ENCODE data around the gene LGR6.

LGR6 gene

GRCh38 chr1:202348005-202348508 is 154.5 kb downstream of the LGR6 start (continued):
- TF ChIP-seq AEBP2 (tag by site-specific recombination; IDR thresholded peaks at IDR 0.05; ENCODE audit: borderline replicate concordance) = no peak
- TF ChIP-seq, protein P1, sequence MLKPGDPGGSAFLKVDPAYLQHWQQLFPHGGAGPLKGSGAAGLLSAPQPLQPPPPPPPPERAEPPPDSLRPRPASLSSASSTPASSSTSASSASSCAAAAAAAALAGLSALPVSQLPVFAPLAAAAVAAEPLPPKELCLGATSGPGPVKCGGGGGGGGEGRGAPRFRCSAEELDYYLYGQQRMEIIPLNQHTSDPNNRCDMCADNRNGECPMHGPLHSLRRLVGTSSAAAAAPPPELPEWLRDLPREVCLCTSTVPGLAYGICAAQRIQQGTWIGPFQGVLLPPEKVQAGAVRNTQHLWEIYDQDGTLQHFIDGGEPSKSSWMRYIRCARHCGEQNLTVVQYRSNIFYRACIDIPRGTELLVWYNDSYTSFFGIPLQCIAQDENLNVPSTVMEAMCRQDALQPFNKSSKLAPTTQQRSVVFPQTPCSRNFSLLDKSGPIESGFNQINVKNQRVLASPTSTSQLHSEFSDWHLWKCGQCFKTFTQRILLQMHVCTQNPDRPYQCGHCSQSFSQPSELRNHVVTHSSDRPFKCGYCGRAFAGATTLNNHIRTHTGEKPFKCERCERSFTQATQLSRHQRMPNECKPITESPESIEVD (tag by site-specific recombination; IDR thresholded peaks at IDR 0.05) = peak; percentile 54; the same call in 1 of the 2 replicates
- no peak for TF ChIP-seq ZNF292 (tag by site-specific recombination; IDR thresholded peaks at IDR 0.05; ENCODE audit: borderline replicate concordance, low read depth)
- TF ChIP-seq ZBTB1 (tag by site-specific recombination; IDR thresholded peaks at IDR 0.05) = no peak
- no peak for TF ChIP-seq ZNF138 (tag by site-specific recombination; IDR thresholded peaks at IDR 0.05; ENCODE audit: borderline replicate concordance)

- no peaks in the 10 kb centered on the region for H3K36me3 ChIP-seq (ENCODE audit: control insufficient read depth in 2 of 2, insufficient read depth in 1 of 2, low read length in 2 of 2)
- H3K4me3 ChIP-seq (ENCODE audit: low read depth, low read length) = peak within 1 kb of the TSS; percentile 99
- no peaks in the 10 kb centered on the region for H3K9me3 ChIP-seq (ENCODE audit: control insufficient read depth, insufficient read depth, low read depth, low read length)
- CTCF ChIA-PET = interaction anchor here (0.6 kb wide), 1 partner anchor 371 kb away, joined by 3 read pairs; no protein-coding TSS in a partner anchor
- H3K27ac ChIP-seq (ENCODE audit: extremely low read depth, low read depth, low read length) = peak within 1 kb of the TSS; percentile 73
- POLR2A ChIA-PET = interaction anchor here (0.6 to 1.0 kb wide), 2 partner anchors 52 to 371 kb away, joined by 3 to 4 read pairs; no protein-coding TSS in a partner anchor
- 0 out of 2 replicates have a peak, but pooled peaks cover 4% of the 10 kb centered on the region for H3K4me1 ChIP-seq (ENCODE audit: control insufficient read depth, insufficient read depth, low read length)
- TF ChIP-seq MEIS1 (CRISPR knock-in tag; IDR thresholded peaks at IDR 0.05; ENCODE audit: borderline replicate concordance) = no peak; the same call in 1 of the 2 replicates
- TF ChIP-seq ZNF148 (tag by site-specific recombination; IDR thresholded peaks at IDR 0.05; ENCODE audit: borderline replicate concordance) = no peak
- no peak for TF ChIP-seq ZNF155 (tag by site-specific recombination; IDR thresholded peaks at IDR 0.05)
- TF ChIP-seq ZNF112 (tag by site-specific recombination; IDR thresholded peaks at IDR 0.05) = no peak
- no peak; the same call in 1 of the 2 replicates for TF ChIP-seq KLF10 (tag by site-specific recombination; IDR thresholded peaks at IDR 0.05)
- no peak for TF ChIP-seq MZF1 (tag by site-specific recombination; IDR thresholded peaks at IDR 0.05; ENCODE audit: borderline replicate concordance)
- no peak for TF ChIP-seq HOXA7 (CRISPR knock-in tag; IDR thresholded peaks at IDR 0.05; ENCODE audit: borderline replicate concordance)
- TF ChIP-seq, protein P2, sequence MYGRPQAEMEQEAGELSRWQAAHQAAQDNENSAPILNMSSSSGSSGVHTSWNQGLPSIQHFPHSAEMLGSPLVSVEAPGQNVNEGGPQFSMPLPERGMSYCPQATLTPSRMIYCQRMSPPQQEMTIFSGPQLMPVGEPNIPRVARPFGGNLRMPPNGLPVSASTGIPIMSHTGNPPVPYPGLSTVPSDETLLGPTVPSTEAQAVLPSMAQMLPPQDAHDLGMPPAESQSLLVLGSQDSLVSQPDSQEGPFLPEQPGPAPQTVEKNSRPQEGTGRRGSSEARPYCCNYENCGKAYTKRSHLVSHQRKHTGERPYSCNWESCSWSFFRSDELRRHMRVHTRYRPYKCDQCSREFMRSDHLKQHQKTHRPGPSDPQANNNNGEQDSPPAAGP (tag by site-specific recombination; IDR thresholded peaks at IDR 0.05) = peak; percentile 75; the same call in 1 of the 2 replicates
- TF ChIP-seq ZBTB6 (tag by site-specific recombination; IDR thresholded peaks at IDR 0.05) = peak; percentile 76; the same call in 1 of the 2 replicates
- no peak for TF ChIP-seq ZSCAN16 (tag by site-specific recombination; IDR thresholded peaks at IDR 0.05)
- peak; percentile 54 for TF ChIP-seq FEZF1 (tag by site-specific recombination; IDR thresholded peaks at IDR 0.05)
- TF ChIP-seq HOXC10 (CRISPR knock-in tag; IDR thresholded peaks at IDR 0.05) = no peak
- TF ChIP-seq TRIM28 (IDR thresholded peaks at IDR 0.05; ENCODE audit: borderline replicate concordance, low read length) = peak; percentile 49; the same call in 1 of the 2 replicates
- peak; percentile 92 for TF ChIP-seq GLIS1 (tag by site-specific recombination; IDR thresholded peaks at IDR 0.05)
- TF ChIP-seq PRDM4 (tag by site-specific recombination; IDR thresholded peaks at IDR 0.05) = no peak
- peak; percentile 24; the same call in 1 of the 2 replicates for TF ChIP-seq ZFHX2 (tag by site-specific recombination; conservative IDR thresholded peaks at IDR 0.05)
- TF ChIP-seq ZXDB (tag by site-specific recombination; IDR thresholded peaks at IDR 0.05) = peak; percentile 91
- TF ChIP-seq ZNF626 (tag by site-specific recombination; IDR thresholded peaks at IDR 0.05) = no peak
- peak; percentile 96 for TF ChIP-seq YY1 (tag by site-specific recombination; IDR thresholded peaks at IDR 0.05)
- TF ChIP-seq ZIC2 (tag by site-specific recombination; IDR thresholded peaks at IDR 0.05) = peak; percentile 31
Observed at GRCh38 chr1:202348509-202349205, 155.1 kb downstream of the LGR6 start, which contains the start of gene PPP1R12B. Gene PPP1R12B (plus strand): TSS chr1:202348699. CDS start chr1:202348852, 153 bp downstream.
